HCT116 (cell line): Measurements from ENCODE around the gene GYPA.

Source experiments
- ATF3 ChIP-seq: IDR thresholded peaks from 2 replicates; pipeline ENCODE4 v1.6.1; 2012
- CTCF ChIP-seq, 3 experiments: fragments of 200-600 bp in 1 of 3; sonication (generic) in 1 of 3; IDR thresholded peaks in 2 of 3; conservative IDR thresholded peaks in 1 of 3; 2 replicates each; pipeline ENCODE4 v1.5.1; 2012 to 2017; ENCODE audit warnings: low read depth in 2 of 3, low read length in 2 of 3, antibody characterized with exemption in 1 of 3, borderline replicate concordance in 1 of 3, control low read depth in 1 of 3, mild to moderate bottlenecking in 1 of 3, mixed read lengths in 1 of 3, mixed run types in 1 of 3, moderate library complexity in 1 of 3; ENCODE audit not compliant: insufficient read depth in 1 of 3
- EZH2 ChIP-seq: fragments of 200-600 bp; sonication (generic); IDR thresholded peaks from 2 replicates; pipeline ENCODE4 v1.6.1; 2017; ENCODE audit warnings: antibody characterized with exemption, mixed run types
- JUND ChIP-seq: IDR thresholded peaks from 2 replicates; pipeline ENCODE4 v1.6.1; 2012
- POLR2A ChIP-seq: IDR thresholded peaks from 2 replicates; pipeline ENCODE4 v1.7.0; 2011; ENCODE audit warnings: borderline replicate concordance; ENCODE audit not compliant: insufficient read depth, insufficient read length; ENCODE audit errors: extremely low read depth
- REST ChIP-seq: IDR thresholded peaks from 2 replicates; pipeline ENCODE4 v1.6.1; 2012; ENCODE audit warnings: low read depth
- YY1 ChIP-seq: IDR thresholded peaks from 2 replicates; pipeline ENCODE4 v1.6.1; 2011; ENCODE audit warnings: low read length, low read depth, moderate library complexity, mild to moderate bottlenecking; ENCODE audit not compliant: insufficient replicate concordance; ENCODE audit errors: extremely low read depth
- ZFX ChIP-seq: fragments of 450-650 bp; IDR thresholded peaks from 2 replicates; pipeline ENCODE4 v1.6.1; 2017

- TF ChIP-seq ZFX (no peak), CTCF (IDR thresholded peaks at IDR 0.05 in 2 of 3, conservative IDR thresholded peaks at IDR 0.05 in 1 of 3; ENCODE audit: borderline replicate concordance in 1 of 3, insufficient read depth in 1 of 3, low read depth in 2 of 3, low read length in 2 of 3) (no peak), REST (no peak), JUND (no peak), POLR2A (no peak), EZH2 (no peak), ATF3 (no peak), YY1 (no peak)
Measured at GRCh38 chr4:144181391-144181790, 40.9 kb upstream of the GYPA start.
